Measurements from ENCODE around the gene MGAT2. TPM values are rescaled to one million over a fixed set of nuclear protein-coding genes. Genes with fewer than 3 reads are reported as not detected.

Gene MGAT2
- total RNA-seq, 1 experiment from 2014 or later: 22.9 TPM

- Histone ChIP-seq H3K4me2 (ENCODE audit: low read length) (peak overlapping the region; percentile 87), H3K79me2 (ENCODE audit: insufficient read depth, low read length) (peaks cover 95% of the 10 kb centered on the region), H3K27ac (ENCODE audit: low read depth, low read length) (peak overlapping the region; percentile 98), H3K36me3 (ENCODE audit: control insufficient read depth in 1 of 2, insufficient read depth in 2 of 2, low read length in 2 of 2) (peaks cover 6 to 16% of the 10 kb centered on the region in 2 experiments; a peak in 2 of 4 replicates), H4K20me1 (ENCODE audit: insufficient read depth) (no peaks in the 10 kb centered on the region; the same call in 1 of the 2 replicates), H2AFZ (ENCODE audit: low read depth, low read length, poor library complexity, severe bottlenecking) (no peak overlapping the region), H3K4me1 (ENCODE audit: control insufficient read depth in 1 of 2, insufficient read depth in 2 of 2, low read length in 2 of 2) (peaks cover 6 to 21% of the 10 kb centered on the region in 2 experiments), H3K9me3 (ENCODE audit: control insufficient read depth in 1 of 2, insufficient read depth in 1 of 2, low read depth in 1 of 2, low read length in 2 of 2) (no peaks in the 10 kb centered on the region), H3K27me3 (ENCODE audit: insufficient read depth, low read length) (no peaks in the 10 kb centered on the region), H3K4me3 (replicated peaks in 1 of 2; ENCODE audit: low read depth in 1 of 2, low read length in 2 of 2) (peak overlapping the region; percentile 83 to 95), H3K9me2 (ENCODE audit: insufficient read depth) (no peaks in the 10 kb centered on the region), H3K9ac (ENCODE audit: low read length) (peak overlapping the region; percentile 98)
- ChIA-PET POLR2A (interaction anchor here (0.7 to 2.7 kb wide), 10 partner anchors 9 to 370 kb away, joined by 3 to 17 read pairs (median 4); partner anchors contain the start of genes KLHDC2, MGAT2 and RPL36AL), CTCF (interaction anchor here (0.6 to 2.1 kb wide), 23 partner anchors 8 to 471 kb away, joined by 3 to 17 read pairs (median 5); partner anchors contain the start of genes KLHDC1, KLHDC2, LRR1 and MGAT2), RAD21 (ENCODE audit: low non-redundant PET in 1 of 2, low total read pairs in 2 of 2, uncharacterized antibody in 2 of 2, unreplicated experiment in 2 of 2) (interaction anchor here (1.0 to 1.1 kb wide), 2 partner anchors 14 to 134 kb away, joined by 3 to 5 read pairs; partner anchors contain the start of genes KLHDC2 (in 1 of the 2), MGAT2 (in 1 of the 2) and RPL36AL (in 1 of the 2))
- peak; percentile 83 for ATAC-seq
- peak; percentile 88 for DNase-seq (ENCODE audit: low read depth, low spot score)
- intact Hi-C loops (cut with micrococcal nuclease): loop anchor here (1.0 to 5.0 kb wide), 4 partner anchors 134 to 219 kb away; partner anchors contain the start of genes KLHDC2 and NEMF
- BruUV-seq (replicated peaks): no TSS peak
- TF ChIP-seq, protein P1, sequence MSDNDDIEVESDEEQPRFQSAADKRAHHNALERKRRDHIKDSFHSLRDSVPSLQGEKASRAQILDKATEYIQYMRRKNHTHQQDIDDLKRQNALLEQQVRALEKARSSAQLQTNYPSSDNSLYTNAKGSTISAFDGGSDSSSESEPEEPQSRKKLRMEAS (IDR thresholded peaks at IDR 0.05): peak; percentile 80
- TF ChIP-seq ZFX (IDR thresholded peaks at IDR 0.05) (peak; percentile 88), SRF (IDR thresholded peaks at IDR 0.05; ENCODE audit: low read depth) (0 out of 2 replicates have a peak, but pooled peaks have one; percentile 21), YY1 (IDR thresholded peaks at IDR 0.05; ENCODE audit: extremely low read depth, insufficient replicate concordance, low read depth, low read length) (peak; percentile 54), TCF7L2 (IDR thresholded peaks at IDR 0.05; ENCODE audit: borderline replicate concordance, extremely low read depth, insufficient read depth, insufficient read length) (no peak), POLR2AphosphoS5 (IDR thresholded peaks at IDR 0.05; ENCODE audit: low read depth, low read length) (peak; percentile 79), EGR1 (IDR thresholded peaks at IDR 0.05; ENCODE audit: low read depth) (peak; percentile 92), CEBPB (IDR thresholded peaks at IDR 0.05; ENCODE audit: low read depth) (no peak), EZH2 (IDR thresholded peaks at IDR 0.05) (no peak), CBX3 (IDR thresholded peaks at IDR 0.05; ENCODE audit: low read depth) (peak; percentile 76), SP1 (IDR thresholded peaks at IDR 0.05; ENCODE audit: low read depth) (no peak), CTCF (IDR thresholded peaks at IDR 0.05 in 2 of 3, conservative IDR thresholded peaks at IDR 0.05 in 1 of 3; ENCODE audit: borderline replicate concordance in 1 of 3, insufficient read depth in 1 of 3, low read depth in 2 of 3, low read length in 2 of 3) (peak; percentile 77 to 87 (median 84)), ATF3 (IDR thresholded peaks at IDR 0.05) (no peak), RAD21 (IDR thresholded peaks at IDR 0.05; ENCODE audit: low read depth) (peak; percentile 91), JUND (IDR thresholded peaks at IDR 0.05) (no peak), FOSL1 (IDR thresholded peaks at IDR 0.05; ENCODE audit: low read depth) (no peak; the same call in 1 of the 2 replicates), EZH2phosphoT487 (IDR thresholded peaks at IDR 0.05; ENCODE audit: borderline replicate concordance) (no peak), POLR2A (IDR thresholded peaks at IDR 0.05; ENCODE audit: borderline replicate concordance, extremely low read depth, insufficient read depth, insufficient read length) (peak; percentile 60)
- TF ChIP-seq, protein P2, sequence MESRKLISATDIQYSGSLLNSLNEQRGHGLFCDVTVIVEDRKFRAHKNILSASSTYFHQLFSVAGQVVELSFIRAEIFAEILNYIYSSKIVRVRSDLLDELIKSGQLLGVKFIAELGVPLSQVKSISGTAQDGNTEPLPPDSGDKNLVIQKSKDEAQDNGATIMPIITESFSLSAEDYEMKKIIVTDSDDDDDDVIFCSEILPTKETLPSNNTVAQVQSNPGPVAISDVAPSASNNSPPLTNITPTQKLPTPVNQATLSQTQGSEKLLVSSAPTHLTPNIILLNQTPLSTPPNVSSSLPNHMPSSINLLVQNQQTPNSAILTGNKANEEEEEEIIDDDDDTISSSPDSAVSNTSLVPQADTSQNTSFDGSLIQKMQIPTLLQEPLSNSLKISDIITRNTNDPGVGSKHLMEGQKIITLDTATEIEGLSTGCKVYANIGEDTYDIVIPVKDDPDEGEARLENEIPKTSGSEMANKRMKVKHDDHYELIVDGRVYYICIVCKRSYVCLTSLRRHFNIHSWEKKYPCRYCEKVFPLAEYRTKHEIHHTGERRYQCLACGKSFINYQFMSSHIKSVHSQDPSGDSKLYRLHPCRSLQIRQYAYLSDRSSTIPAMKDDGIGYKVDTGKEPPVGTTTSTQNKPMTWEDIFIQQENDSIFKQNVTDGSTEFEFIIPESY (IDR thresholded peaks at IDR 0.05; ENCODE audit: extremely low read depth, insufficient replicate concordance, low read length): peak; percentile 31
Measured at GRCh38 chr14:49633640-49634546, 13.3 kb downstream of the MGAT2 start.
